Activated CD4-positive, alpha-beta T cell treated with anti-CD3 and anti-CD28 coated beads, Interleukin-2, amount 50 U/mL, for 48 hours (primary cell): ENCODE results near the gene RUNDC3A.
A peak's percentile ranks its signal among the peaks of the same experiment; 100 is the strongest.
"Not testable (repeated sequence)": the region's sequence is repeated elsewhere in the genome, so short reads cannot be mapped to it uniquely, and the experiment has no call there.

ENCODE experiments used
- DNase-seq, 2 experiments: peaks; one replicate each; pipeline ENCODE4 v3.0.0-alpha.2; 2020

The RUNDC3A gene

DNA sequence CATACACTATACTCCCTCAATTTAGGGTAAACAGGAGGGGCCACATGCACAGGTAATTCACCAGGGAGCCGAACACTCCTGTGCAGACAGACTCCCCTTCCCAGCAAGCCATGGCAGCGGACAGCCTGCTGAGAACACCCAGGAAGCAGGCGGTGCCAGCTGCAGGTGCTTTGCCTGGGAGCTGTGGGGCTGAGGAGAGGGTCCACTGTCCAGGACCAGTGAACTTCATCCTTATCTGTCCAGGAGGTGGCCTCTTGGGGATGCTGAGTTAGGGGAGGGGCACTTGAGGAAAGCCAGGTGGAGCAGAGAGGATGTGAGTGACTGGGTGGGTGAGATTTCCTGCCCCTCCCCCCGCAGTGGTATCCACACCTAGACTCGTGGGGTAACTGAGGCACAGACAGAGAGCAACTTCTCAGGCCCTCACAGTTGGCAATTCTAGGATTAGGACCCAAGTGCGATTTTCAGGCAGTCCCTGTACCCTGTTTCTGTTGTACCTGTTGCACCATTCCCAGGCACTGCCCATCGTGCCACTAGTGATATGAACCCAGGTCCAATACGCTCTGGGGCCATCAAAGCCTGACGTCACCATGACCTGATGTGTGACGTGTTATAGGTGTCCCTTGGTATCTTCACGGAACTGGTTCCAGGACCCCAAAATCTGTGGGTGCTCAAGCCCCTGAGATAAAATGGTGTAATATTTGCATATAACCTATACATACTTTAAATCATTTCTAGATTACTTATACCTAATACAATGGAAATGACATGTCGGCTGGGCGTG lies 37.9 kb downstream of the RUNDC3A start:
- no peak for DNase-seq

DNA sequence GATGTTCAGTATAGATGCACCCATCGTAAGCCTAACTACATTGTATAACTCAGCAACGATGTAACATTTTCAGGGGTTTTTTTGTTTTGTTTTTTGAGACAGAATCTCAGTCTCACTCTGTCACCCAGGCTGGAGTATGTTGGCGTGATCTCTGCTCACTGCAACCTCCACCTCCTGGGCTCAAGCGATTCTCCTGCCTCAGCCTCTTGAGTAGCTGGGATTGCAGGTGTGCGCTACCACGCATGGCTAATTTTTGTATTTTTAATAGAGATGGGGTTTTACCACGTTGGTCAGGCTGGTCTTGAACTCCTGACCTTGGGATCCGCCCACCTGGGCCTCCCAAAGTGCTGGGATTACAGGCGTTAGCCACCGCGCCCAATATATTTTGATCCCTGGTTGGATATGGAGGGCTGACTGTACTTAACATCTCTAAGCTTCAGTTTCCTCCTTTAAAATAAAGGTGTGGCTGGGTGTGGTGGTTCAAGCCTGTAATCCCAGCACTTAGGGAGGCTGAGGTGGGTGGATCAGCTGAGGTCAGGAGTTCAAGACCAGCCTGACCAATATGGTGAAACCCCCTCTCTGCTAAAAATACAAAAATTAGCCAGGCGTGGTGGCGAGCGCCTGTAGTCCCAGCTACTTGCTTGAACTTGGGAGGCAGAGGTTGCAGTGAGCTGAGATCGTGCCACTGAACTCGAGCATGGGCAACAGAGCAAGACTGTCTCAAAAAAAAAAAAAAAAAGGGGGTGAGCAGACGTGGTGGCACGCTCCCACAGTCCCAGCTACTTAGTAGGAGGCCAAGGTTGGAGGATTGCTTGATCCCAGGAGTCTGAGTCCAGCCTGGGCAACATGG lies 39.0 kb downstream of the RUNDC3A start:
- DNase-seq: not testable (repeated sequence)

DNA sequence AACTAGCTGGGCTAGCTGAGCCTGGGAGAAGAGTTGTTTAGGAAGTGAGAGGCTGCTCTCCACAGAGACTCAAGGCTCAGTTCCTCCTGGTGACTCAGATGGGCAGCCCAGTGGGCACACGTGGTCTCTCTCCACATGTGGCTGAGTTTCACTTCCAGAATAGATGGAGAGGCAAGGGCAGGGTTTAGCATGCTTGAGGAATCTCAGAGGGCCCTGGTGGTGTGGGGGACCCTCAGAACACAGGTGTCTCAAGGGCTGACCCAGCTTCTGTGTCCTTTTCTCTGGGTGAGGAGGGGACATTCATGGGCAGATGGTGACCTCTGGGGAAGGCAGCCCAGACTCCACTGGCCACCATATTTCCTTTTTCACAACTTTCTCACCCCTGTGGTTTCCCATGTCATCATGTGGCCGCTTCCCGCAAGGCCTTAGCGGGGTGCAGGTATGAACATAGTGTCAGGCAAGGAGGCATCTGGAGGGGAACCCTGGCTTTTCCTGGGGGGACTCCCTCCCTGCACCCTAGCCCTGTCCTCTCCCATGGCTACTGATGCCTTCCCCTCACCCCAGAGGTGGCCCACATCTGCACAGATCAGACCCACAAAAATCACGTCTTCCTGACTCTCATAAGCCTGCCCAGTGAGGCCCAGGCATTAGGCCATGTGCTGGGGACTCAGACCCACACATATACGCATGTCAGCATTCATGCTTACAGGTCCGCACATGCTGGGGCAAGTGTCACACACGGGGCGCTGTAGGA lies 40.0 kb downstream of the RUNDC3A start:
- DNase-seq: no peak

GRCh38 chr17:44348988-44349364 lies 40.6 kb downstream of the RUNDC3A start:
- no peak for DNase-seq

DNA sequence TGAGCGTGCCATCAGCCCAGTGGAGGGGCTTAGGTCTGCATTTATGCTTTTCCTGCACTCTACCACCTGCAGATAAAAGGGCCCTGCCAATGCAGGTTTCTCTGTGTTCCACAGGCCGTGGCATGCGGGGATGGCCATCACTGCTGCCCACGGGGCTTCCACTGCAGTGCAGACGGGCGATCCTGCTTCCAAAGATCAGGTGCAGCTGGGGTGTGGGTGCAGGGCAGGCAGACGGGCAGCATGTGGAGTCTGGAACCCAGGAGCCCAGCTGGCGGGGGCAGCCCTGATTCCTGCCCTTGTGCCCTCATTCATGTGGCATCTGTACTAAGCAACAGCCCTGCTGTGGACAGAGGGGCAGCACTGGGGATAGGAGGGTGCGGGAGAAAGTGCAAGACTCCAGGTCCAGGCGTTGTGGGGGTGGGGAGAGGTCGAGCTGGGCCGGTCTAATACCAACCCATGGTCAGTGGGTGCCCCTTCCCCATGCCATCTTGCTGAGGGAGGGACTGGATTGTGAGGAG lies 41.2 kb downstream of the RUNDC3A start:
- DNase-seq: no peak

GRCh38 chr17:44350733-44351226 lies 42.4 kb downstream of the RUNDC3A start:
- DNase-seq: peak; percentile 74 to 80

GRCh38 chr17:44351464-44351863 lies 43.1 kb downstream of the RUNDC3A start:
- DNase-seq: no peak

GRCh38 chr17:44351961-44352827 lies 43.8 kb downstream of the RUNDC3A start:
- DNase-seq: no peak

DNA sequence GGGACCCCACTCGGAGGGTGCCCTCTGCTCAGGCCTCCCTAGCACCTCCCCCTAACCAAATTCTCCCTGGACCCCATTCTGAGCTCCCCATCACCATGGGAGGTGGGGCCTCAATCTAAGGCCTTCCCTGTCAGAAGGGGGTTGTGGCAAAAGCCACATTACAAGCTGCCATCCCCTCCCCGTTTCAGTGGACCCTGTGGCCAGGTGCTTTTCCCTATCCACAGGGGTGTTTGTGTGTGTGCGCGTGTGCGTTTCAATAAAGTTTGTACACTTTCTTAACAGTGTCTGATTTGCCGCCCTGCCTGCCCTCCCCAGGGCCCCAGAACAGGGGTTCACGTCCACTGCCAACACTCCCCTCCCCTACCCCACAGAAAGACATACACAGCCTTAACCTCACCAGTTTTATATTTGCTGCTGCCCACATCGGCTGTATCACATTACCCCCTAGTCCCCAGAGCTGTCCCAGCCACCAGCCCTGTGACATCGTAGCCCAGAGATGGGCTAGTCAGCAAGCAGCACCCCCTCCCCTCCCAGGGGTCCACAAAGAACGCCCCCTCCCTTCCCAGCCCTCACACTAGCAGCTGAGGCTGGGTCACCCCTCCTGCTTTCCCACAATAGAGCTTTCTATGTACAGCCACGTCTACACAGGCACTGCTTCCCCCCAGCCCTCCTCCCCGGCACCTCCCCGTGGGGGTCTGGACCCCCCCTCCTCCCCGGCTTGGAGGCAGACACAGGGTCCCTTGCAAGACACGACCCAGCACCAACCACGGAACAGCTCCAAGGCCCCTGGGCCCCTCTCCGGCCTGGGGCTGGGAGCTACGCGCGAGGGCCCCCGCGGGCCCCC lies 44.6 kb downstream of the RUNDC3A start:
- no peak for DNase-seq

DNA sequence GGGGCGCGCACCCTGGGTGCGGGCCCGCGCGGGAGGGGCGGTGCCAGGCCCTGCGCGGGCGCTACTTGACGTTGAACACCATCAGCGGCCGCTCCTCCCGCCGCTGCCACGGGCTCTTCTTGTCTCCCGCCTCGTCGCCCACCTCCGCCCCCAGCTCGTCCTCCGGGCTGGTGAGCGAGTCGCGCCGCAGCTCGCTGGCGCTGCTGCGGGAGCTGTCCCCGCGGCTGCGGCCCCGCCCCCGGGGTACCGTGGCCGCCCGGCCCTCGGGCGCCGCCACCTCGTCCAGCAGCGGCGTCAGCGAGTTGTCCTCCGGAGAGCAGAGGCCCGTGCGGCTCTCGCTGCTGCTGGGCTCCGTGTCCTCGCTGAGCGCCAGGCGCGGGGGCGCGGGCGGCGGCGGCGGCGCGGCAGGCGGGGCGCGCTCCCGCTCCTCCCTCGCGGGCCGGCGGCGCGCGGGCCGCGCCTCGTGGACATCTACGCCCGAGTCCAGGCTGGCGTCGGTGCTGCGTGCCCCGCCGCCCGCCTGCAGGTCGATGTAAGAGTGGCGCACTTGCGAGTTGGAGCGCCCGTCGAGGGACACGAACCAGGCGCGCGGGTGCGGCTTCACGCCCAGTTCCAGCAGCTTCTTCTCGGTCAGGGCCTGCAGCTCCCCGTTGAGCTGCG lies 45.4 kb downstream of the RUNDC3A start:
- DNase-seq: peak; percentile 23 to 26

- DNase-seq: peak; percentile 58 to 68
Observed at GRCh38 chr17:44354582-44355561, 46.5 kb downstream of the RUNDC3A start.

- no peak for DNase-seq
Observed at GRCh38 chr17:44355642-44356099, 47.3 kb downstream of the RUNDC3A start.

GRCh38 chr17:44356241-44356640 lies 47.8 kb downstream of the RUNDC3A start:
- DNase-seq: no peak

DNA sequence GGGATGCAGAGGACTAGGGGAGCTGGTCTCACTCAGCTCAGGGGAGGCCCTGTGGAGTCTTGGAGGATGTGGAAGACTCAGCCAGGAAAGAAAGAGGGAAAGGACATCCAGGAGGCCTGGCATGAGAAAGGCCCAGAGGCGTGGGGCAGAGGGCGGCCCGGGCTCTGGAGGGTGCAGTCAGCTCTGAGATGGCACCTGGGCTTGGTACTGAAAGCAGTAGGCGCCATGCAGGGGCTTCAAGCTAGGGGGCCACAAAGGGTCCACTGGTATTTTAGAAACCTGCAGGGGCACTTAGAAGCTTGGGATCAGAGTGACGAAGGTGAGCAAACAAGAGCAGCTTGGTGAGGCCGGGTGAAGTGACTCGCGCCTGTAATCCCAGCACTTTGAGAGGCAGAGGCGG lies 49.7 kb downstream of the RUNDC3A start:
- DNase-seq: no peak

GRCh38 chr17:44359006-44359405 lies 50.6 kb downstream of the RUNDC3A start:
- no peak for DNase-seq

- no peak for DNase-seq
Observed at GRCh38 chr17:44359458-44360143, 51.2 kb downstream of the RUNDC3A start.

DNA sequence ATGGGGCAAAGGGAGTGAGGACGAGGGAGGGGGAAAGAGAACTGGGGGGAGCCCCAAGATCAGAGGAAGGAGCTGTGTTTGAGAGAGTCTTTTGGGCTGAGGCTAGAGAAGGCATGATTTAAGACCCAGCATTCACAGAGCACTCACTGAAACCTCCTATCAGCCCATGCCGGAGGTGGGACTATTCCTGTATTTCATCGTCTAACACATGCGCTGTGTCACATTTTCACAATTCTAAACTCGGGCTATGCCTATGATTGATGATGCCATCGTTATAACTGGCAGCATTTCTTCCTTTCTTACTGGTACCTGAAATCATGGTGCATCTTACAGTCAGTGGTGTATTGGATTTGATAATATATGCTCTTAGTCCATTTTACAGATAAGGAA lies 51.7 kb downstream of the RUNDC3A start:
- DNase-seq: no peak

- no peak for DNase-seq
Observed at GRCh38 chr17:44360826-44361225, 52.4 kb downstream of the RUNDC3A start.
